WERI-Rb-1 (cell line): ENCODE measurements around the gene CD2AP.
A peak's percentile ranks its signal among the peaks of the same experiment; 100 is the strongest.

Source experiments
- DNase-seq: peaks from one replicate; pipeline ENCODE4 v3.0.0-alpha.2; 2020
- H3K27ac ChIP-seq: fragments of 250-450 bp; sonication (Bioruptor Pico); 2 replicates; pipeline ENCODE4 v1.5.1; 2020; ENCODE audit warnings: mild to moderate bottlenecking, moderate library complexity
- H3K27me3 ChIP-seq: fragments of 250-450 bp; sonication (Bioruptor Pico); 2 replicates; pipeline ENCODE4 v1.5.1; 2021; ENCODE audit warnings: mild to moderate bottlenecking, low read depth, moderate library complexity; ENCODE audit not compliant: insufficient read depth, severe bottlenecking
- H3K36me3 ChIP-seq: fragments of 250-450 bp; sonication (Bioruptor Pico); 2 replicates; pipeline ENCODE4 v1.5.1; 2020; ENCODE audit warnings: mild to moderate bottlenecking, moderate library complexity
- H3K4me3 ChIP-seq: 2 replicates; pipeline ENCODE4 v1.5.1; 2011; ENCODE audit warnings: low read depth, mild to moderate bottlenecking, control low read depth, low read length
- H3K9me3 ChIP-seq: fragments of 250-450 bp; sonication (Bioruptor Pico); 2 replicates; pipeline ENCODE4 v1.5.1; 2021; ENCODE audit warnings: mild to moderate bottlenecking, moderate library complexity; ENCODE audit not compliant: severe bottlenecking
- TF ChIP-seq, protein P1 (sequence below): IDR thresholded peaks from 2 replicates; pipeline ENCODE4 v1.5.1; 2011; ENCODE audit warnings: low read depth, mild to moderate bottlenecking, control low read depth, inconsistent platforms, low read length

The CD2AP gene

DNA sequence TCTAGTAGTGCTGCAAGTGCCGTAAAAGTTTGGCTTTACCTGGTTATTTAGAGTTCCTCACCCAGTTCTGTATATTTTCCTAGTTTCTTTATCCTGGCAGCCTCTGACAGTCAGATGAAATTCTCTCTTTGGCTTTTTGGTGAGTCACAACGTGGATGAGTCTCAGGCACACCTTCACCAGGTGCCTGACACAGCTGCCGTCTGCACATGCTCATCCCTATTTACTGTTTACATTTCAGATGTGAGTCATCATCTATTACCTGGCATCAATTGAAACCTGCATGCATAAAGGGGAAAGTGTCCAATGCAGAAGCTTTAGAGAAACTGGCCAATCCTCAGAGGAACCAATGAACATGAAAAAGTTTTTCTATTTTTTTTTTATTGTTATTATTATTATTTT is 187.5 kb downstream of the CD2AP start:
- H3K4me3 ChIP-seq: no peak overlapping the region
- no peaks in the 10 kb centered on the region for H3K27me3 ChIP-seq
- H3K27ac ChIP-seq: no peak overlapping the region
- DNase-seq: no peak
- H3K36me3 ChIP-seq: no peaks in the 10 kb centered on the region
- TF ChIP-seq, protein P1, sequence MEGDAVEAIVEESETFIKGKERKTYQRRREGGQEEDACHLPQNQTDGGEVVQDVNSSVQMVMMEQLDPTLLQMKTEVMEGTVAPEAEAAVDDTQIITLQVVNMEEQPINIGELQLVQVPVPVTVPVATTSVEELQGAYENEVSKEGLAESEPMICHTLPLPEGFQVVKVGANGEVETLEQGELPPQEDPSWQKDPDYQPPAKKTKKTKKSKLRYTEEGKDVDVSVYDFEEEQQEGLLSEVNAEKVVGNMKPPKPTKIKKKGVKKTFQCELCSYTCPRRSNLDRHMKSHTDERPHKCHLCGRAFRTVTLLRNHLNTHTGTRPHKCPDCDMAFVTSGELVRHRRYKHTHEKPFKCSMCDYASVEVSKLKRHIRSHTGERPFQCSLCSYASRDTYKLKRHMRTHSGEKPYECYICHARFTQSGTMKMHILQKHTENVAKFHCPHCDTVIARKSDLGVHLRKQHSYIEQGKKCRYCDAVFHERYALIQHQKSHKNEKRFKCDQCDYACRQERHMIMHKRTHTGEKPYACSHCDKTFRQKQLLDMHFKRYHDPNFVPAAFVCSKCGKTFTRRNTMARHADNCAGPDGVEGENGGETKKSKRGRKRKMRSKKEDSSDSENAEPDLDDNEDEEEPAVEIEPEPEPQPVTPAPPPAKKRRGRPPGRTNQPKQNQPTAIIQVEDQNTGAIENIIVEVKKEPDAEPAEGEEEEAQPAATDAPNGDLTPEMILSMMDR: no peak
- no peaks in the 10 kb centered on the region for H3K9me3 ChIP-seq

DNA sequence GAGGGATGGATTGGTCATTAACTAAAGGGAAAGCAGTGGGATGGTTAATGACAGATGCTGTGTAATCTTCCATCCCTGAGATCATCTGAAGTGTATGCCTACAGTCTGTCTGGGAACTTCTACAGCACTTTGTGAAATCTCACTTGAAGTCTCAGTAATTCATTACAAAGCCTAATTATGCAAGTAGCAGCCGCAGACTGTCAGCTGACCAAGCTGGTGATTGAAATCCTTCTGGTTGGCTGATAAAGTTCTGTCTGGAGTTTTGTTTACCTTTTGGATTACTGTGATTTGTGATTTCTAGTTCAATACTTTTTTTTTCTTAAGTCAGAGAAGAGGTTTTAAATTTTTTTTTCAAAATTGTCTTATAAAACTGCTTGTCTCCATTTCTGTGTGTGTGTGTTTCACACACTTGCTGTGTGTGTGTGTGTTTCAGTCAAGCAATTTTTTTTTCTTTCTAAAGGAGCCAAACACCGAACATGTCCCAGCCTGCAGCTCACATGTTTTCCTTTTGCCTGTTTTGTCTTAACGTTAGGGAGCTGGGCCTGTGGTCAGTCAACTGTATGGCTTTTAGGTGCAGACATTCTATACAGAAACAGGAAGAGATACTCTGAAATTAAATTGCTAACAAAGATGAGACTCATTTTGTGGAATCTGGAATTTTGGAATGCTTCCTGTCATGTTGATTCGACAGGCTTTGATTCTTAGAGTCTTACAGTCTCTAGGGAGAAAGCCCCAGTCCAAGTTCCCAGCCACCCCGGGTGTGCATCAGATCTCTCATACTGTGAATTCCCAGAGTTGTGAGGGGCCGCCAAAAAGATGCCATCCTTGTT is 192.3 kb downstream of the CD2AP start:
- Histone ChIP-seq H3K27me3 (no peaks in the 10 kb centered on the region), H3K27ac (peak overlapping the region; percentile 71), H3K4me3 (peak overlapping the region; percentile 21), H3K36me3 (no peaks in the 10 kb centered on the region), H3K9me3 (no peaks in the 10 kb centered on the region)
- TF ChIP-seq, protein P1: no peak
- DNase-seq: peak; percentile 72

GRCh38 chr6:47670851-47671250 is 193.3 kb downstream of the CD2AP start:
- no peaks in the 10 kb centered on the region for H3K9me3 ChIP-seq
- no peaks in the 10 kb centered on the region for H3K27me3 ChIP-seq
- TF ChIP-seq, protein P1: no peak
- no peaks in the 10 kb centered on the region for H3K36me3 ChIP-seq
- no peak overlapping the region for H3K4me3 ChIP-seq
- peak; percentile 26 for DNase-seq
- H3K27ac ChIP-seq: peak overlapping the region; percentile 71

- no peak for DNase-seq
- Histone ChIP-seq H3K27ac (no peak overlapping the region), H3K4me3 (no peak overlapping the region), H3K36me3 (no peaks in the 10 kb centered on the region), H3K9me3 (no peaks in the 10 kb centered on the region), H3K27me3 (no peaks in the 10 kb centered on the region)
- TF ChIP-seq, protein P1: no peak
Measured at GRCh38 chr6:47671777-47672176, 194.2 kb downstream of the CD2AP start.

DNA sequence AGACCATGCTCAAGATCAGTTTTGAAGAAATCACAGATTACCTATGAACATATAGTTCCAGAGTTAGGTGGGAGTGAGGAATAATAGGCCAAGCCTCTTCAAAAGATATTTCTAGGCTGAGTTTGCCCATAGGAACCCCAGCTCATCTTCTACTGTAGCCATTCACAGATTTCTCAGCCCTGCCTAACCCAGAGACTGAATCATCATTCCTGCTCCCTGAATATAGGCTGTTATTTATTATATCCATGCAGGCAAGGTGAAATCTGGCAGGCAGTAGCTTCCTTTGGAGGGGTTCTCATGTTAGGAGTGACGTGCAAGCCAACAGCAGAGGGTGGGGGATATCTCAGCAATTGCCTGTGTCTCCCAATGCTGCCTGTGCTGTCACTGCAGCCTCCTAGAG is 195.2 kb downstream of the CD2AP start:
- H3K27ac ChIP-seq: no peak overlapping the region
- no peaks in the 10 kb centered on the region for H3K36me3 ChIP-seq
- TF ChIP-seq, protein P1: no peak
- DNase-seq: no peak
- H3K27me3 ChIP-seq: no peaks in the 10 kb centered on the region
- H3K4me3 ChIP-seq: no peak overlapping the region
- no peaks in the 10 kb centered on the region for H3K9me3 ChIP-seq

- TF ChIP-seq, protein P1: no peak
- no peak for DNase-seq
- H3K4me3 ChIP-seq: no peak overlapping the region
- H3K36me3 ChIP-seq: no peaks in the 10 kb centered on the region
- H3K27me3 ChIP-seq: no peaks in the 10 kb centered on the region
- H3K9me3 ChIP-seq: no peaks in the 10 kb centered on the region
- no peak overlapping the region for H3K27ac ChIP-seq
Measured at GRCh38 chr6:47674673-47675072, 197.1 kb downstream of the CD2AP start.
